ENCODE results near the gene VHLL.
"Not testable (repeated sequence)": the region's sequence is repeated elsewhere in the genome, so short reads cannot be mapped to it uniquely, and the experiment has no call there.

VHLL gene

DNA sequence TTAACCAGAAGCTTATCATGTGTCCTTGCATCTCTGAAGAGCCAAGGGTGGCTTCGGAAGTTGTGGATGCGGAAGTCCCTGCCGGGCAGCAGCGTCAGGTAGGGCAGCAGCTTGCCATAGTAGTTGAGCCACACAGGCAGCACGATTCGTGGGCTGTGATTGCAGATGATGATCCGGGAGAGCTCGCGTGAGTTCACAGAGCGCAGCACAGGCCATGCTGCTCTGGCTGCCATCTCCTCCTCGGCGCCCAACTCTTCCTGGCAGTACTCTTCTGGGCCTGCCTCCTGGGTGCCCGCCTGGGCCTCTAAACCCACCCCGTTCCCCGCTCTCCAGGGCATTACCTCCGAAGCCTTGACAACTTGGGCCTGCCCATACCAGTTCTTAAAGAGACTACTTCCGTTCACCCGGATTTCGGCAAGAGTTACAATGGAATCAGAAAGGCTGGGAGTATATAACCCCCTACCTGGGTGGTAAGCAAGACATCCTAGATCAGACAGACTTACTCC is at the start of gene VHLL:
Gene VHLL (minus strand): TSS at position 456 of the 506 bp plus-strand sequence. CDS start 118 bp downstream, at position 338.
- no peak for DNase-seq (ENCODE audit: low read depth in 2 of 2)

DNA sequence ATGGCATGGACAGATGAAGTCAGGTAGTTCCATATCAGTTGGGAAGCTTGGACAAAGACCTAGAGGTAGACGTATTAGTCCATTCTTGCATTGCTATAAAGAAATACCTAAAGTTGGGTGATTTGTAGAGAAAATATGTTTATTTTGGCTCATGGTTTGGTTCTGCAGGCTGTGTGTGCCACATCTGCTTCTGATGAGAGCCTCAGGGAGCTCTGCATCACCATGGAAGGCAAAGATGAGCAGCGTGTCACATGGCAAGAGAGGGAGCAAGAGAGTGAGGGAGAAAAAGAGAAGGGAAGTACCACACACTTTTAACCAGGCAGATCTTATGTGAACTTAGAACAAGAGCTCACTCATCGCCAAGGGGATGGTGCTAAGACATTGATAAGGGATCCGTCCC is 48.2 kb upstream of the VHLL start:
- DNase-seq (ENCODE audit: low read depth in 2 of 2), result no peak

DNA sequence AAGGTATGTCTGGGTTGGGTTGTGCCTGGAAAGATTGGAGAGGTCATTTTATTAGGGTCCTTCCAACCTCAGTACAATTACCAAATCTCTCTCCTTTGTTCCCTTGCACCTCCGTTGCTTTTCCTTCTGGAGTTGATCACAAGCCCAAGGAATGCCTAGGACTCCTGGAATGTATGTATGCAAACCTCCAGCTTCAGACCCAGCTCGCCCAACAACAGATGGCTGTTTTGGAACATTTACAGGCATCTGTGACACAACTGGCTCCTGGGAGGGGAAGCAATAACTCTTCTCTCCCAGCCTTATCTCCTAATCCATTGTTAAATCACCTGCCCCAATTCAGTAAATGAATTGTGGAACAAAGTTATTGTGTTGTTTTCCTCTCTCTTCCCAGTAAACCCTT is 47.5 kb upstream of the VHLL start:
- DNase-seq (ENCODE audit: low read depth in 2 of 2), result no peak

DNA sequence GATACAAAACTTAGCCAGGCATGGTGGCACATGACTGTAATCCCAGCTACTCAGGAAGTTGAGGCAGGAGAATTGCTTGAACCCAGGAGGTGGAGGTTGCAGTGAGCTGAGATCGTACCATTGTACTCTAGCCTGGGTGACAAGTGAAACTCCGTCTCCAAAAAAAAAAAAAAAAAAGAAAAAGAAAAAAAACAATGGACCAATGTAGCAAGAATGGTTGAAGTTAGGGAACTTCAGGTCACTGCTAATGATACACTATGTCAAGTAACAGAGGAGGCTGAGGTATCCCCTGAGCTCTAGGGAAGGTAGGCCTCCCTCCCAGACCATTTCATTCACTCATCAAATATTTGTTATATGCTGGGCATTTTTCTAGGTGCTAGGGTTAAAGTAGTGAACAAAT is 46.9 kb upstream of the VHLL start:
- not testable (repeated sequence) for DNase-seq (ENCODE audit: low read depth in 2 of 2)

DNA sequence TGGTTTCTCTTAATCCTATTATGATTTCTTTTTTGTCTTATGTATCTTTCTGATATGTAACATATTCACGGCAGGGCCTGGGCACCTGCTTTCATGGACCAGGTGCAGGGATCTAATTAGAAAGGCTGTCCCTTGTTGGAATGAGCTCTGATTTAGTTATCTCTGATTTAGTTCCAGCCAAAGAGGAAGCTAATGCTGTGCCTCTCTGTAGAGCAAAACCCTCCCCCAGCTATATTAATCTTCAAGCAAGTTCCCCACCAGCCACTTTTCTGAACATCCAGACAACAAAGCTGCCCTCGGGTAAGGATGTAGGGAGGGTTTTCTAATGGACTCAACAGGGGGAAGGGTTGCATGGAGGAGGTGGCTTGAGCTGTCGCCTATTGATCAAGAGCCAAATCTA is 45.3 kb upstream of the VHLL start:
- no peak for DNase-seq (ENCODE audit: low read depth in 2 of 2)

DNA sequence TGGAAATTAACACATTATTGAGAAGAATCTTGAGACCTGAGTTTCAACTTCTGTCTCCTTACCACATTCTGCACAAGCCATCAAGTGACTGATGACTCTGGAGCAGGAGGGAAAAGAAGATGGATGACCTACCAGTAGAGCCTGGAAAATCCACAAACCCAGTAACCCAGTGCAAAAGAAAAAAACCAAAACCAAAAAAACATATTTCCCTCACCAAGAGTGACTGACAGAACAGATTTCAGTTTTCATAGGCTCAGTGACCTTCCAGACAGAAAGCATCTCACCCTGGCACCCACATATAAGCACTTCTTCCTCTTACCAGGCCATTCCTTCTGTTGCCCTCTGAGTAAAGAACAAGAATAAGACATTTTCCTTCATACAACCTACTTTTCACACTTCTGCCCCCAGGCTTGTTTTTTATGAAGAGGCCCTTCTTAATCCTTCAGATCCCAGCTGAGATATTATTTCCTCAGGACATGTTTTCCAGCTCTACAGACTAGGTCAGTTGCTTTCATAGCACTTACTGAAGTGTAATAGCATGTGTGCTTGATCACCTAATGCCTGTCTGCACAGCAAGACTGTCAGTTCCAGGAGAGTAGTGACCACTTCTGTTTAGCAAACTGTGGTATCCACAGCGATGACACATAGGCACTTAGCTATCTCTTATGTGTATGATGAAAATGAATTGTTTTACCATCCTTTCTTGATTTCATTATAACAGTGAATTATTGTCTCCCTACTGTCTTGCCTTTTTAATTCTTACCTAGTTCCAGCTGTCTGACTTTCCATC is 43.3 kb upstream of the VHLL start:
- no peak for DNase-seq (ENCODE audit: low read depth in 2 of 2)

DNA sequence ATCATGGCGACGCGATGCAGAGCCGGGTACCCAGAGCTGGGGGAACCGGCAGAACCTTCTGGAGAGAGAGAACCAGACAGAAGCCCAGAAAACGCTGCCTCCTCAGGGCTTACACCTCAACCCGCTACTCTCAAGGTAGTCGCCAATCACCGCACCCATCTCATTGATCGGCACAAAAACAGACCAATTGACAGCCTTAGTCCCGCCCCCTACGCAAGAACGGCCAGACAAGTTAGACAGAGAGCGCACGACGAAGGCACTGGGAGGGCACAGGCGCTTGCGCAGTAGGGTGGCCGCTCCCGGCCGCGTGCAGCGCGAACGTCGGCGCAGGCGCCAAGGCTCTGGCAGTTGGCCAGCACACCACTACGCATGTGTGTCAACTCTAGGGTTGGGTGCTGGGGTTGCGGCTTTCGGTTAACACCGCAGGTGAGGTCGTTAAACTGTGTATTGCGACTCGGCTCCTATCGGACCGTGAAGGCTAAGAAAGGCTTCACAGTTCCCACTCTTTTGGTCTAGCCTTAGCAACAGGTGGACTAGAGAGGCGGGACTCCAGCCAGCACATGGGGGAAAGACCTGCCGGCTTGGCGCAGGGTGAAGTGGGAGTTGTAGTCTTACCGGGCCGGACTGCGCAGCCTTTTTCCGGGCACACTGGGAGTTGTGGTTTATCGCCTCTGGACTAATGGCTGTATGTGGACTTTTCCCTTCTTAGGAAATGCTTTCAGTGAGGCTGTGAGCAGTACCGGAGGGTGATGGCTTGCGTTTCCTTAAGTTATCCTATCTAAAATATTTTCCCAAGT is 39.3 kb upstream of the VHLL start, which contains the start of the genes CCT3 and TSACC:
Gene CCT3 (minus strand): TSS at position 113 of the 797 bp plus-strand sequence. CDS start 108 bp downstream, at position 5.
Gene TSACC (plus strand): TSS at position 347 of the 797 bp plus-strand sequence. CDS start 1,232 bp downstream, outside the sequence.
- peak; percentile 99 for DNase-seq (ENCODE audit: low read depth in 2 of 2)

DNA sequence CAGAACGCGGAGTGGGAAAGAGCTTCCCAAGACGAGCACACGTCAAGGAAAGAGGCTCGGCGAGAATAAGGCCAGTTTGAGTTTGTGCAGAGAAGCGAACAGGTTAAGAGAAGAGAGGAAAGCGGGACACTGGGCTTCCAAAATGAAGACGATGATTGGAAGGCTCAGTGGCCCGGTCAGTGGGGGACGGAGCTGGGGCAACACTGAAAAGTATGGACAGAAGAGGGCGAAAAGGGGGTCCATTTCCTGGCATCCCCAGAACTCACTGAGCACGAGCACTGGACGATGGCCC is 38.7 kb upstream of the VHLL start:
- DNase-seq (ENCODE audit: low read depth in 2 of 2), result peak in 1 of 2 donors; percentile 12

DNA sequence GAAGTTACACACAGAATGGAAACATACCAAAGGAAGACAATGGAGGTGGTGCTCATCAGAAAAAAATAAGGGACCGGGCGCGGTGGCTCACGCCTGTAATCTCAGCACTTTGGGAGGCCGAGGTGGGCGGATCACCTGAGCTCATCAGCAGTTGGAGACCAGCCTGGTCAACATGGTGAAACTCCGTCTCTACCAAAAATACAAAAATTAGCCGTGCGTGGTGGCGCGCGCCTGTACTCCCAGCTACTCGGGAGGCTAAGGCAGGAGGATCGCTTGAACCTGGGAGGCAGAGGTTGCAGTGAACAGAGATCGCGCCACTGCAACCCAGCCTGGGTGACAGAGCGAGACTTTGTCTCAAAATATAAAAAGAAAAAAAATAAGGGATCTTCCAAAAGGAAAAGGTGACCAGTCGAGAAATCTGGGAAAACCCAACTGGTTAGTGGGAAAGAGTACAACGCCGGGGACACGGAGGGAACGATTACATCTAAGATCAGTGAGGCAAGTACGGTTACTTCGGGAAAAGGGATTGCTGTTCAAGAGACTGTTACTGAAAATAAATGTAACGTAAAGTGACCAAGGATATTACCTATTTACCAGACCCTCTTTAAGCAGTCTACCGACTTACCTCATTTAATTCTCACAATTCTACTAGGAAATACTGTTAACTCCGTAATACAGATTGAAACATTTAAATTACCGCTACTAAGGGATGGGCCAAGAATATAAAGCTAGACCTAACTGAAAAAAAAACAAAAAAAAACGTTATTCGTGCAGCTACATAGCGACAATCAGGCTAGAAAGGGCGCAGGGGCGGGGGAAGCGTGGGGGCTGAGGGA is 38.2 kb upstream of the VHLL start:
- DNase-seq (ENCODE audit: low read depth in 2 of 2), result no peak

DNA sequence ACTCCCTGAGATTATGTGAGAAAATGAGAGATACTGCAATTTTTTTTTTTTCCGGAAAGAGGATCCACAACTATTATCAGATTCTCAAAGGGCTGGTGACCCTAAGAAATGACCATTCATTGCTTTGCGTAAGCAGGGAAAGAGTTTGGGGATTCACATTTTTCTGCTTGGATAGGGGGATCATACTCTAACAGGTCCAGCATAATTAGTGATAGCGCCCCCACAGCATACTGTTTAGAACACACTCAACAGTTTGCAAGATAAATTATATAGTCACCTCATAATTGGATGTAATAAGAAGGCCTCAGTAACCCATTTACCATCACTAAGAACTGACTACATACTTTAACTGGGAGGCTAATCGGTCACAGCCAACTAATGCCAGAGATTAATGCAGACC is 37.1 kb upstream of the VHLL start:
- DNase-seq (ENCODE audit: low read depth in 2 of 2), result no peak

DNA sequence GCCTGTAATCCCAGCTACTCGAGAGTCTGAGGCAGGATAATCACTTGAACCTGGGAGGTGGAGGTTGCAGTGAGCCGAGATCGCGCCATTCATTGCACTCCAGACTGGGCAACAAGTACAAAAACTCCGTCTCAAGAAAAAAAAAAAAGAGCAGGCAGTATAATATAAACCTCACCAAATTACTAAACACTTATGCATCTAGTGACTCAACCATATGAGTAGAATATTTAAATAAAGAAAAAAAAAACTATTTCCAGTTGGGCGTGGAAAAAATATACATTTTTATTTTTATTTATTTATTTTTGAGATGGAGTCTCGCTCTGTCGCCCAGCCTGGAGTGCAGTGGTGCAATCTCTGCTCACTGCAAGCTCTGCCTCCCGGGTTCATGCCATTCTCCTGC is 24.1 kb upstream of the VHLL start:
- not testable (repeated sequence) for DNase-seq (ENCODE audit: low read depth in 2 of 2)

DNA sequence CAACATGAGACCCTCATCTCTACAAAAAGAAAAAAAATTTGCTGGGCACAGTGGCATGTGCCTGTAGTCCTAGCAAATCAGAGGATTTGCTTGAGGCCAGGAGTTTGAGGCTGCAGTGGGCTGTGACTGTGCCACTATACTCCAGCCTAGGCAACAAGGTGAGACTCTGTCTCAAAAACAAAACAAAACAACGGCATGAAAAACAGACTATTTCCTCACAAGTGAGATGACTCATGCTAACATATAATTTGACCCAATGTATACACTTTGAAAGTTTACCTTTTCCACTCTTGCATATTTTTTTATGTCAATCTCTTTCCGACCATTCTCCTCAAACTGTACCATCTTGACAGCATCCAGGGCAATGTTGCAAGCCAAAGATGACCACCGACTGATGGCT is 21.5 kb upstream of the VHLL start:
- no peak for DNase-seq (ENCODE audit: low read depth in 2 of 2)

DNA sequence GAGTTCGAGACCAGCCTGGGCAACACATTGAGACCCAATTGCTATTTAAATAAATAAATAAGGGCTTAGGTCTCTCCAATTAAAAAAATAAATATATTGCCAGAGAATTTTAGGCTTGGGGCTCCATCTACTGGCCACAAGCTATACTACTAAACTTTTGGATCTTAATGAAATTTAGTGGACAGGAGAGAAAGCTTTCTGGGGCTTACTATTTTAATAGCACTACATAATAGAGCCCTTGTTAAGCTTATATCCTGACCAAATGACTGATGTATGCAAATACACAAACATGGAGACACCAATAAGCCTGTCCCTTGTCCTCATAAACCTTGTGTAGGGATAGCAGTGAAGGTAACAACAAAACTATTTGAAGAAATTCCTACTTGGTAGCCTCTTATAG is 20.6 kb upstream of the VHLL start:
- no peak for DNase-seq (ENCODE audit: low read depth in 2 of 2)

DNA sequence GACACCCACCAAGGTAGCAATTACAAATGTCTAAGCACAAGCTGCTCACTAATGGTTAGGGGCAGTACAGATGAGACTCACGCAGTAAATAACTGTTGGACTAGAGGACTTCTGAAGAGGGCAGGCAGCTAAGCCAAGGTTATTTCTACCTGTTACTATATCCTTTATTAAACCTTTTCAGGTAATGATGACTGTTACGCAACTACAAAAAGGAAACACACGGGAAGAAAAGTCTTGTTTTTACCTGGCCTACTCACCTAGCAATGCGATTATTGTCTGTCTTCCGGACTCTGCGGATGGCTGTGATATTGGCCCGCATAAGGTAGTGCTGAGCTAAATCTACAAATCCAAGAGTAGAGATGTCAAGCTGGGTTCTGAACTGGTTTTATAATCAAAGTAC is 17.8 kb upstream of the VHLL start:
- no peak for DNase-seq (ENCODE audit: low read depth in 2 of 2)

DNA sequence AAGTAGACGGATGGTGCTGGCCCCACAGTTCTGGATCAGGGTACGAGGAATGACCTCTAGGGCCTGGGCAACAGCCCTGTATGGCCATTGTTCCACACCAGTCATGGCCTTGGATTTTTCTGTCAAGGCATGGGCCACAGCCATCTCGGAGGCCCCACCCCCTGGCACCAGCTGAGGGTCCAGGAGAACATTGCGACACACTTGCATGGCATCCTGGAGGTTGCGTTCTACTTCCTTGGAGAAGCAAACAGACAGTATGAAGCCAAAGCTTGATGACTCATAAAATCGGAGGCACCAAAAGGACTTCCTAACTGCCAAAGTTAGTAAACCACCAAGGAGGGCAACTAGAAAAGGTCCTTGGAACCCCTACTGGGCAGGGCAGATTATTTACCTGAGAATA is 11.9 kb upstream of the VHLL start:
- no peak for DNase-seq (ENCODE audit: low read depth in 2 of 2)

DNA sequence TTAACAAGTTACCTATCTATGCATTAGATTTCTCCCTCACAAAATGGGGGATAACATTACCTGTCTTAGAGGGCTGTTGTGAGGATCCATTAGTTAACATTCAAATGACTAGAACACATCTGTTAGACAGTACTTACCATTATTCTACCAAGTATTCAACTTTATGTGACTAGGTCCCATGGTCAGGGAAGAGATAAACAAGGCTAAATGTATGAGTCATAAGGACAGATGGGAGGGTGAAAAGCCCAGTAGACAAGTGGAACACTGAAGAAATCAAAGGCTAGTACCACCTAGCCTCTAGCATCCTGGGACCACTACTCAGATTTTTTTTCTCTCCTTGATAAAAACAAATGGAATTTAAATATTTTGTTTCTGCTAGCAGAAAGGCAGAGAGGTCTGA is 9.0 kb upstream of the VHLL start:
- no peak for DNase-seq (ENCODE audit: low read depth in 2 of 2)

DNA sequence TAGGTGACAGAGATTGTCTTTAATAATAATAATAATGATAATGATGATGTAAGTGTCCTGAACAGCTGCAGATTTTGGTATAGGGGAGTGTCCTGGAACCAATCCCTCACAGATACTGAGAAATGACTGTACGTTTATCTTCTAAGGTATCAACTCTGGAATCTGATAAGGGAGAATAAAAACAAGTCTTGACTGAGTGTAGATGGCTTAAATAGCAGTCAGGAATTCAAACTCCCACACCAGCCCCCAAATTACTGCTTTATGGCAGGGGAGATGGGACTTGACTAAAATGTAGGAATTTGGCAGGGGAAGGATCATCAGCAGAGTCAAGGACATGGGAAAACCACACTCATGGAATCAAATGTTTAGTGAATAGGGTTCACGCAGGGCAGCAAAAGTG is 6.1 kb upstream of the VHLL start:
- DNase-seq (ENCODE audit: low read depth in 2 of 2), result no peak

DNA sequence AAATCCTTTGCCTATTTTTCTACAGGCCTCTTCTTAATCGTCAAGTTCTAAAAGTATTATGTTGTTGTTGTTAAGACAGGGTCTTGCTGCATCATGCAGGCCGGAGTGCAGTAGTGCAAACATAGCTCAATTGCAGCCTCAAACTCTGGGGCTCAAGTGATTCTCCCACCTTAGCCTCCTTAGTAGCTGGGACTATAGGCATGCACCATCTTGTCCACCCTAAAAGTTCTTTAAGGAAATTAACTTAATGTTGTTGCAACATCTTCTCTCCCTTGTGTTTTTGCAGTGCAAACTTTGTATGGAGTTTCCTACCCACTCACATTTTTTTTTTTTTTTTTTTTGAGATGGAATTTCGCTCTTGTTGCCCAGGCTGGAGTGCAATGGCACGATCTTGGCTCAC is 4.1 kb upstream of the VHLL start:
- DNase-seq (ENCODE audit: low read depth in 2 of 2), result no peak

DNA sequence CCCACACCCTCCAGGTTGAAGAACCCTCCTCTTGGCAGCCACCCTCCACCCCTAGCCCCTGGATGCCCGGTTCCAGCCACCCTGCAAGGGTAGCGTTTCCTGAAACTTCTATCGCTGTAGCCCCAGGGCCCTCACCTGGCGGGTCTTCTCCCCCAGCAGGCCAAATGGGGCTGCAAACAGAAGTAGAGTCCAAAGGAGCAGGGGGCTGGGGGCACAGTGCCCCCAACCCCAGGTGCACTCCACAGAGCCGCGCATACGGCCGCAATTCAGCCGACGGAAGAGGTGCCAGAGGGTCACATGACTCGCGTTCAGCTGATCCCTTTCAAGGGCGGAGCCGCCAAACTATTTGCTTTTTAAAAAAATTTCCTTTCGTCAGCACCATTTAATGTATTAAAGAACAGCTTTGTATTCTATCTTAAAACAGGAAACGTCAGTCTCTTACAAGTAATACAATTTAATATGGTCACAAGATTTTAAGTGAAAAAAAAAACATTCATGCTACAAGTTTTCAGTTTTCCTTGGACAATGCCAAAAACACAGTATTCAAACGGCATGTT is 3.6 kb downstream of the VHLL start, which contains the start of gene GLMP:
Gene GLMP (minus strand): TSS at position 289 of the 557 bp plus-strand sequence. CDS start 34 bp downstream, at position 255.
- peak; percentile 32 to 37 for DNase-seq (ENCODE audit: low read depth in 2 of 2)

DNA sequence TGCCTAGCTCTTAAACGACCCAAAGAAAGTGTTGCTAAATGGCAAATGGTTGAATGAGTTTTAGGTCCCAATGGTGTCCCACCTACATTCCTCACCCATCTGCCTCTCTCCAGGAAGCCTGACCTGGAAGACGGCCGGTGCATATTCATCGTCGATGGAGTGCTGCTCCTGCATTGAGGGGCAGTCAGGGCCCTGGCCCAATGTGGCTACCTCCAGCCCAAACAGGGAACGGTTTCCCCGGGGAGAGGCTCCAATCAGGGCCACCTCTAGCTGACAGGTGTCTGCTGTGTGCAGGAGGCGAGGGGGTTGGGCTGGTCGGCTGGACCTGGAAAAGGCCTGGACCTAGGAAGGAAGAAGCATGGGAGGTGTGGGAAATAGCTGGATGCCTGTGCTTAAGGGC is 5.2 kb downstream of the VHLL start:
- no peak for DNase-seq (ENCODE audit: low read depth in 2 of 2)

DNA sequence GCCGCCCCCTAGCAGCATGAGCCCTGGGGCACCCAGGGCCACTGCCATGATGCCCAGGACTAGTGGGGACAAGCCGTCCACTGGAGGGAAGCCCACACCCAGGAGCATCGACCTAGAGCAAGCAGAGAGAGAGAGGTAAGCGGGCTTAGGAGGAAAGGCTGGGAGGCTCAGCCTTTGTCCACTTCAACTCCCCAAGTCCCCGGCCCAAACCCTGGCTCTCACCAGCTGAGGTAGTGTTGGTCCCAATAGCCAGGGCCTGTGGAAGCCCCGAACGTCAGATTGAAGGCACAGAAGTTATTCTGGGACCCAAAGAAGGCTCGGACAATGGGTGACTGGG is 6.0 kb downstream of the VHLL start:
- DNase-seq (ENCODE audit: low read depth in 2 of 2), result no peak
